SK-N-SH (cell line): ENCODE measurements around the gene MLLT3. TPM values are rescaled to one million over a fixed set of nuclear protein-coding genes. Genes with fewer than 3 reads are reported as not detected.

ENCODE experiments used
- CTCF ChIA-PET: fragments of 300-600, 350-600 bp; formaldehyde crosslinking; extraction: SDS; loops from one replicate; lab custom pipeline; 2021; lab: Yijun Ruan, JAX
- POLR2A ChIA-PET: fragments of 350-600 bp; sonication (Branson Sonifier 250); formaldehyde crosslinking; extraction: SDS; loops from one replicate; lab custom pipeline; 2020; ENCODE audit warnings: antibody characterized with exemption, inconsistent platforms; lab: Yijun Ruan, JAX
- DNase-seq: peaks from one replicate; pipeline ENCODE4 v3.0.0; 2012
- H2AFZ ChIP-seq: fragments of 200-600 bp; sonication (generic); 2 replicates; pipeline ENCODE4 v1.8.1; 2016; ENCODE audit warnings: antibody characterized with exemption, mild to moderate bottlenecking, low read depth
- H3F3A ChIP-seq: fragments of 200-600 bp; sonication (generic); replicated peaks from 2 replicates; pipeline ENCODE3; 2016; ENCODE audit warnings: antibody characterized with exemption, mild to moderate bottlenecking; ENCODE audit not compliant: insufficient read depth
- H3K27ac ChIP-seq, 2 experiments: fragments of 200-500 bp in 1 of 2; fragments of 200-600 bp in 1 of 2; sonication (Bioruptor generic) in 1 of 2; sonication (generic), shearing (Covaris generic) in 1 of 2; 2 replicates each; pipeline versions ENCODE4 v1.5.1 to v1.6.1; 2014 to 2016; ENCODE audit warnings: low read depth in 2 of 2, inconsistent platforms in 1 of 2, low read length in 1 of 2, mild to moderate bottlenecking in 1 of 2, mixed read lengths in 1 of 2
- H3K27me3 ChIP-seq: fragments of 200-600 bp; sonication (generic), shearing (Covaris generic); 2 replicates; pipeline ENCODE4 v1.6.1; 2016; ENCODE audit warnings: mixed run types; ENCODE audit not compliant: insufficient read depth
- H3K36me3 ChIP-seq, 2 experiments: fragments of 200-500 bp in 1 of 2; fragments of 200-600 bp in 1 of 2; sonication (Bioruptor generic) in 1 of 2; sonication (generic) in 1 of 2; replicated peaks in 1 of 2; 2 replicates each; pipeline versions ENCODE3 to v1.5.1; 2014 to 2016; ENCODE audit warnings: low read length in 1 of 2, mild to moderate bottlenecking in 1 of 2; ENCODE audit not compliant: insufficient read depth in 2 of 2, control insufficient read depth in 1 of 2
- H3K4me1 ChIP-seq, 2 experiments: fragments of 200-500 bp in 1 of 2; fragments of 200-600 bp in 1 of 2; sonication (Bioruptor generic) in 1 of 2; sonication (generic), shearing (Covaris generic) in 1 of 2; 2 replicates each; pipeline versions ENCODE4 v1.5.1 to v1.6.1; 2014 to 2016; ENCODE audit warnings: low read depth in 1 of 2, low read length in 1 of 2, mixed run types in 1 of 2; ENCODE audit not compliant: insufficient read depth in 2 of 2, control insufficient read depth in 1 of 2
- H3K4me2 ChIP-seq: fragments of 200-600 bp; sonication (generic), shearing (Covaris generic); 2 replicates; pipeline ENCODE4 v1.6.1; 2017; ENCODE audit warnings: mixed run types
- H3K4me3 ChIP-seq, 2 experiments: fragments of 200-500 bp in 1 of 2; fragments of 200-600 bp in 1 of 2; sonication (Bioruptor generic) in 1 of 2; sonication (generic), shearing (Covaris generic) in 1 of 2; 2 replicates each; pipeline versions ENCODE4 v1.5.1 to v1.8.1; 2014 to 2016; ENCODE audit warnings: low read depth in 2 of 2, inconsistent platforms in 1 of 2, low read length in 1 of 2, mild to moderate bottlenecking in 1 of 2, mixed read lengths in 1 of 2, moderate library complexity in 1 of 2
- H3K79me2 ChIP-seq: fragments of 200-600 bp; sonication (generic); 2 replicates; pipeline ENCODE4 v1.8.1; 2017; ENCODE audit warnings: mild to moderate bottlenecking; ENCODE audit not compliant: insufficient read depth
- H3K9ac ChIP-seq: fragments of 200-600 bp; sonication (generic); 2 replicates; pipeline ENCODE4 v1.6.1; 2017; ENCODE audit warnings: mixed run types
- H3K9me2 ChIP-seq: fragments of 200-600 bp; sonication (generic); 2 replicates; pipeline ENCODE4 v1.6.1; 2017; ENCODE audit warnings: mixed run types
- H3K9me3 ChIP-seq: fragments of 200-600 bp; sonication (generic); 2 replicates; pipeline ENCODE4 v1.6.1; 2017; ENCODE audit warnings: mixed run types, mild to moderate bottlenecking, moderate library complexity
- H4K20me1 ChIP-seq: fragments of 200-600 bp; sonication (generic); 2 replicates; pipeline ENCODE4 v1.6.1; 2017; ENCODE audit warnings: mild to moderate bottlenecking, mixed run types; ENCODE audit not compliant: insufficient read depth
- CHD2 ChIP-seq: fragments of 150-350 bp; IDR thresholded peaks from 2 replicates; pipeline ENCODE4 v1.6.1; 2018; ENCODE audit warnings: low read length; ENCODE audit not compliant: partially characterized antibody
- EP300 ChIP-seq, 2 experiments: IDR thresholded peaks; 2 replicates each; pipeline versions ENCODE4 v1.4.0 to v1.6.1; 2012; ENCODE audit warnings: borderline replicate concordance in 1 of 2, low read depth in 1 of 2, low read length in 1 of 2
- EZH2phosphoT487 ChIP-seq: fragments of 200-600 bp; sonication (generic); IDR thresholded peaks from 2 replicates; pipeline ENCODE4 v1.6.1; 2017; ENCODE audit warnings: low read depth, mixed run types, mild to moderate bottlenecking, antibody characterized with exemption, moderate library complexity, borderline replicate concordance
- GABPA ChIP-seq: IDR thresholded peaks from 2 replicates; pipeline ENCODE4 v1.4.0; 2012; ENCODE audit warnings: low read depth, mild to moderate bottlenecking
- JUND ChIP-seq: IDR thresholded peaks from 2 replicates; pipeline ENCODE4 v1.4.0; 2012
- MXI1 ChIP-seq: IDR thresholded peaks from 2 replicates; pipeline ENCODE4 v1.6.1; 2012; ENCODE audit warnings: mild to moderate bottlenecking, low read depth, low read length, improper control_type of control experiment
- NFIC ChIP-seq: IDR thresholded peaks from 2 replicates; pipeline ENCODE4 v1.4.0; 2012; ENCODE audit warnings: borderline replicate concordance
- POLR2AphosphoS5 ChIP-seq: IDR thresholded peaks from 2 replicates; pipeline ENCODE4 v1.6.1; 2012; ENCODE audit warnings: low read depth, low read length
- RXRA ChIP-seq: IDR thresholded peaks from 2 replicates; pipeline ENCODE4 v1.4.0; 2012; ENCODE audit warnings: low read depth, mild to moderate bottlenecking, borderline replicate concordance
- SIN3A ChIP-seq: IDR thresholded peaks from 2 replicates; pipeline ENCODE4 v1.6.1; 2012; ENCODE audit warnings: low read depth, mild to moderate bottlenecking, low read length, moderate library complexity, borderline replicate concordance
- WGBS: methylation state at CpG from one replicate; pipeline ENCODE4 v1.1.6; 2017; ENCODE audit warnings: low lambda C conversion rate; 5-methylcytosine and 5-hydroxymethylcytosine counted together
- polyA plus RNA-seq, 3 experiments: library from polyadenylated mRNA; depleted of rRNA; stranded (reverse); fragments of >200 nt; gene quantifications; 2 replicates each; pipeline ENCODE4 v1.2.3, GENCODE V29; 2012
- TF ChIP-seq, protein P1 (sequence below): fragments of 200-600 bp; sonication (generic); IDR thresholded peaks from 2 replicates; pipeline ENCODE4 v1.6.1; 2017; ENCODE audit warnings: antibody characterized with exemption, mild to moderate bottlenecking, moderate library complexity
- TF ChIP-seq, protein P2 (sequence below): fragments of 150-350 bp; IDR thresholded peaks from 2 replicates; pipeline ENCODE4 v1.6.1; 2016; ENCODE audit warnings: mild to moderate bottlenecking, low read depth, low read length
- TF ChIP-seq, protein P3 (sequence below): IDR thresholded peaks from 2 replicates; pipeline ENCODE4 v1.4.0; 2012; ENCODE audit warnings: low read depth
- TF ChIP-seq, protein P4 (sequence below): fragments of 150-350 bp; IDR thresholded peaks from 2 replicates; pipeline ENCODE4 v1.6.1; 2017; ENCODE audit warnings: antibody characterized with exemption, low read length, low read depth, borderline replicate concordance
- TF ChIP-seq, protein P5 (sequence below): IDR thresholded peaks from 2 replicates; pipeline ENCODE4 v1.6.1; 2012; ENCODE audit warnings: mild to moderate bottlenecking, low read depth, low read length, moderate library complexity

MLLT3 gene
- polyA plus RNA-seq, 1 of the 3 experiments (the other 2 are of a cell fraction), result 3.9 TPM

DNA sequence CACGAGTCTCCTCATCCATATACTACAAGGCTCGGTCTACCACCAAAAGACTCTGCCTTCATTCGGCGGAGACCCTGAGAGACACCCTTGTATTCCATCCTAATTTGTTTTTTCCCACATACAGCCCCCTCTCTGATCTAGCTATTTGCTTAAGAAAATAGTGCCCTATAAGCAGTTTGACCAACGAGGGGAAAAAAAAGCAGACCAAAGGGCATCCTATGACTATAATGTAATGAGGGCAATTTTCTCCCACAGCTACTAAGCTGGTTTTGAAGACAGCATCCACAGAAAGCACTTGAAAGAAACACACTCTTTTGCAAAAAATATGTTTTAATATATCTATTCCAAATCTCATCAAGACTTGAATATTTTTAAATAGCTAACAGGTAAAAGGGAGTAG lies 147.8 kb downstream of the MLLT3 start:
- Histone ChIP-seq H3K9me3 (no peaks in the 10 kb centered on the region), H3K27me3 (no peaks in the 10 kb centered on the region), H3K4me3 (no peak overlapping the region), H4K20me1 (no peaks in the 10 kb centered on the region), H3F3A (no peaks in the 10 kb centered on the region), H3K36me3 (no peaks in the 10 kb centered on the region), H3K4me2 (no peak overlapping the region), H3K27ac (no peak overlapping the region), H3K9ac (no peak overlapping the region), H3K4me1 (peaks cover 0 to 4% of the 10 kb centered on the region in 2 experiments; a peak in 1 of 4 replicates), H3K79me2 (no peaks in the 10 kb centered on the region), H2AFZ (no peak overlapping the region), H3K9me2 (no peaks in the 10 kb centered on the region)
- POLR2A ChIA-PET, result no interaction called here
- TF ChIP-seq NFIC (no peak), MXI1 (no peak), EZH2phosphoT487 (no peak), CHD2 (no peak), JUND (no peak), GABPA (no peak), EP300 (IDR thresholded peaks at IDR 0.05; ENCODE audit: borderline replicate concordance in 1 of 2, low read depth in 1 of 2, low read length in 1 of 2) (no peak)
- TF ChIP-seq, protein P1, sequence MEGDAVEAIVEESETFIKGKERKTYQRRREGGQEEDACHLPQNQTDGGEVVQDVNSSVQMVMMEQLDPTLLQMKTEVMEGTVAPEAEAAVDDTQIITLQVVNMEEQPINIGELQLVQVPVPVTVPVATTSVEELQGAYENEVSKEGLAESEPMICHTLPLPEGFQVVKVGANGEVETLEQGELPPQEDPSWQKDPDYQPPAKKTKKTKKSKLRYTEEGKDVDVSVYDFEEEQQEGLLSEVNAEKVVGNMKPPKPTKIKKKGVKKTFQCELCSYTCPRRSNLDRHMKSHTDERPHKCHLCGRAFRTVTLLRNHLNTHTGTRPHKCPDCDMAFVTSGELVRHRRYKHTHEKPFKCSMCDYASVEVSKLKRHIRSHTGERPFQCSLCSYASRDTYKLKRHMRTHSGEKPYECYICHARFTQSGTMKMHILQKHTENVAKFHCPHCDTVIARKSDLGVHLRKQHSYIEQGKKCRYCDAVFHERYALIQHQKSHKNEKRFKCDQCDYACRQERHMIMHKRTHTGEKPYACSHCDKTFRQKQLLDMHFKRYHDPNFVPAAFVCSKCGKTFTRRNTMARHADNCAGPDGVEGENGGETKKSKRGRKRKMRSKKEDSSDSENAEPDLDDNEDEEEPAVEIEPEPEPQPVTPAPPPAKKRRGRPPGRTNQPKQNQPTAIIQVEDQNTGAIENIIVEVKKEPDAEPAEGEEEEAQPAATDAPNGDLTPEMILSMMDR, result no peak
- TF ChIP-seq, protein P2, sequence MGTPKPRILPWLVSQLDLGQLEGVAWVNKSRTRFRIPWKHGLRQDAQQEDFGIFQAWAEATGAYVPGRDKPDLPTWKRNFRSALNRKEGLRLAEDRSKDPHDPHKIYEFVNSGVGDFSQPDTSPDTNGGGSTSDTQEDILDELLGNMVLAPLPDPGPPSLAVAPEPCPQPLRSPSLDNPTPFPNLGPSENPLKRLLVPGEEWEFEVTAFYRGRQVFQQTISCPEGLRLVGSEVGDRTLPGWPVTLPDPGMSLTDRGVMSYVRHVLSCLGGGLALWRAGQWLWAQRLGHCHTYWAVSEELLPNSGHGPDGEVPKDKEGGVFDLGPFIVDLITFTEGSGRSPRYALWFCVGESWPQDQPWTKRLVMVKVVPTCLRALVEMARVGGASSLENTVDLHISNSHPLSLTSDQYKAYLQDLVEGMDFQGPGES, result no peak
- TF ChIP-seq, protein P3, sequence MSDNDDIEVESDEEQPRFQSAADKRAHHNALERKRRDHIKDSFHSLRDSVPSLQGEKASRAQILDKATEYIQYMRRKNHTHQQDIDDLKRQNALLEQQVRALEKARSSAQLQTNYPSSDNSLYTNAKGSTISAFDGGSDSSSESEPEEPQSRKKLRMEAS, result no peak
- WGBS, result 92% methylated on average over 5 of the region's 5 CpGs
- no peak for DNase-seq
- CTCF ChIA-PET, result interaction anchor here (1.4 kb wide), 1 partner anchor 16 kb away, joined by 3 read pairs; no protein-coding TSS in a partner anchor

DNA sequence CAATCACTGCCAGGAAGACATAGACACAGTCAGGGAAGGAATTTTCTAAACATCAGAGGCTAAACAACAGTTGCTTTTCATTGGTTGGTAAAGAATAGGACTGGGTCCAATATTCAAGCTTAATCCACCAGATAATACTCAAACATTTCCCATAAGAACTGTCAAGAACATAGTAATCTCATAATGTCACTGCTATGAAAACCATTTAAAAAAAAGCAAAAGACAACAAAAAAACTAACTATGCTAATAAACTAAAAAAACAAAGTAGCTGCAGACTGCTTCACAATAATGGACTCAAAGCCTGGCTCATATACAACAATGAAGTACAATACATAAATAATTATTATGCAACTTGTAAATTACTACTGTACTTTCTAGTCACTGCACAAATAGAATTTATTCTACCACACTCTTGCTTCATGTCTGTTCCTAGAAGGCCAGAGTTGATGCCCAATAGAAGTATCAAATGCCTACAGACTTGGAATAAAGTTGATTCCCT lies 148.7 kb downstream of the MLLT3 start:
- Histone ChIP-seq H3K9me2 (no peaks in the 10 kb centered on the region), H3K79me2 (no peaks in the 10 kb centered on the region), H3K27me3 (no peaks in the 10 kb centered on the region), H3K4me2 (no peak overlapping the region), H2AFZ (no peak overlapping the region), H3K9ac (no peak overlapping the region), H3F3A (no peaks in the 10 kb centered on the region), H3K27ac (no peak overlapping the region), H4K20me1 (no peaks in the 10 kb centered on the region), H3K36me3 (no peaks in the 10 kb centered on the region), H3K4me1 (peaks cover 0 to 4% of the 10 kb centered on the region in 2 experiments; a peak in 1 of 4 replicates), H3K9me3 (no peaks in the 10 kb centered on the region), H3K4me3 (no peak overlapping the region)
- DNase-seq, result no peak
- CTCF ChIA-PET, result interaction anchor here (1.4 kb wide), 1 partner anchor 17 kb away, joined by 3 read pairs; no protein-coding TSS in a partner anchor
- POLR2A ChIA-PET, result no interaction called here
- TF ChIP-seq, protein P4, sequence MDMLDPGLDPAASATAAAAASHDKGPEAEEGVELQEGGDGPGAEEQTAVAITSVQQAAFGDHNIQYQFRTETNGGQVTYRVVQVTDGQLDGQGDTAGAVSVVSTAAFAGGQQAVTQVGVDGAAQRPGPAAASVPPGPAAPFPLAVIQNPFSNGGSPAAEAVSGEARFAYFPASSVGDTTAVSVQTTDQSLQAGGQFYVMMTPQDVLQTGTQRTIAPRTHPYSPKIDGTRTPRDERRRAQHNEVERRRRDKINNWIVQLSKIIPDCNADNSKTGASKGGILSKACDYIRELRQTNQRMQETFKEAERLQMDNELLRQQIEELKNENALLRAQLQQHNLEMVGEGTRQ, result no peak
- no peak for TF ChIP-seq RXRA
- TF ChIP-seq SIN3A, result no peak
- TF ChIP-seq, protein P2, result no peak
- TF ChIP-seq, protein P5, sequence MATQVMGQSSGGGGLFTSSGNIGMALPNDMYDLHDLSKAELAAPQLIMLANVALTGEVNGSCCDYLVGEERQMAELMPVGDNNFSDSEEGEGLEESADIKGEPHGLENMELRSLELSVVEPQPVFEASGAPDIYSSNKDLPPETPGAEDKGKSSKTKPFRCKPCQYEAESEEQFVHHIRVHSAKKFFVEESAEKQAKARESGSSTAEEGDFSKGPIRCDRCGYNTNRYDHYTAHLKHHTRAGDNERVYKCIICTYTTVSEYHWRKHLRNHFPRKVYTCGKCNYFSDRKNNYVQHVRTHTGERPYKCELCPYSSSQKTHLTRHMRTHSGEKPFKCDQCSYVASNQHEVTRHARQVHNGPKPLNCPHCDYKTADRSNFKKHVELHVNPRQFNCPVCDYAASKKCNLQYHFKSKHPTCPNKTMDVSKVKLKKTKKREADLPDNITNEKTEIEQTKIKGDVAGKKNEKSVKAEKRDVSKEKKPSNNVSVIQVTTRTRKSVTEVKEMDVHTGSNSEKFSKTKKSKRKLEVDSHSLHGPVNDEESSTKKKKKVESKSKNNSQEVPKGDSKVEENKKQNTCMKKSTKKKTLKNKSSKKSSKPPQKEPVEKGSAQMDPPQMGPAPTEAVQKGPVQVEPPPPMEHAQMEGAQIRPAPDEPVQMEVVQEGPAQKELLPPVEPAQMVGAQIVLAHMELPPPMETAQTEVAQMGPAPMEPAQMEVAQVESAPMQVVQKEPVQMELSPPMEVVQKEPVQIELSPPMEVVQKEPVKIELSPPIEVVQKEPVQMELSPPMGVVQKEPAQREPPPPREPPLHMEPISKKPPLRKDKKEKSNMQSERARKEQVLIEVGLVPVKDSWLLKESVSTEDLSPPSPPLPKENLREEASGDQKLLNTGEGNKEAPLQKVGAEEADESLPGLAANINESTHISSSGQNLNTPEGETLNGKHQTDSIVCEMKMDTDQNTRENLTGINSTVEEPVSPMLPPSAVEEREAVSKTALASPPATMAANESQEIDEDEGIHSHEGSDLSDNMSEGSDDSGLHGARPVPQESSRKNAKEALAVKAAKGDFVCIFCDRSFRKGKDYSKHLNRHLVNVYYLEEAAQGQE, result no peak
- no peak for TF ChIP-seq POLR2AphosphoS5
- no peak for TF ChIP-seq NFIC
